ENCODE results near the gene SUMO4.

- no peak for TF ChIP-seq KDM1A (IDR thresholded peaks at IDR 0.05; ENCODE audit: low read depth)
- TF ChIP-seq CTCF (IDR thresholded peaks at IDR 0.05): no peak
- TF ChIP-seq POLR2A (IDR thresholded peaks at IDR 0.05; ENCODE audit: low read length): no peak
- no peak for TF ChIP-seq MAX (IDR thresholded peaks at IDR 0.05)
- no peak for TF ChIP-seq CBX2 (IDR thresholded peaks at IDR 0.05; ENCODE audit: borderline replicate concordance, low read depth)
- TF ChIP-seq, protein P1, sequence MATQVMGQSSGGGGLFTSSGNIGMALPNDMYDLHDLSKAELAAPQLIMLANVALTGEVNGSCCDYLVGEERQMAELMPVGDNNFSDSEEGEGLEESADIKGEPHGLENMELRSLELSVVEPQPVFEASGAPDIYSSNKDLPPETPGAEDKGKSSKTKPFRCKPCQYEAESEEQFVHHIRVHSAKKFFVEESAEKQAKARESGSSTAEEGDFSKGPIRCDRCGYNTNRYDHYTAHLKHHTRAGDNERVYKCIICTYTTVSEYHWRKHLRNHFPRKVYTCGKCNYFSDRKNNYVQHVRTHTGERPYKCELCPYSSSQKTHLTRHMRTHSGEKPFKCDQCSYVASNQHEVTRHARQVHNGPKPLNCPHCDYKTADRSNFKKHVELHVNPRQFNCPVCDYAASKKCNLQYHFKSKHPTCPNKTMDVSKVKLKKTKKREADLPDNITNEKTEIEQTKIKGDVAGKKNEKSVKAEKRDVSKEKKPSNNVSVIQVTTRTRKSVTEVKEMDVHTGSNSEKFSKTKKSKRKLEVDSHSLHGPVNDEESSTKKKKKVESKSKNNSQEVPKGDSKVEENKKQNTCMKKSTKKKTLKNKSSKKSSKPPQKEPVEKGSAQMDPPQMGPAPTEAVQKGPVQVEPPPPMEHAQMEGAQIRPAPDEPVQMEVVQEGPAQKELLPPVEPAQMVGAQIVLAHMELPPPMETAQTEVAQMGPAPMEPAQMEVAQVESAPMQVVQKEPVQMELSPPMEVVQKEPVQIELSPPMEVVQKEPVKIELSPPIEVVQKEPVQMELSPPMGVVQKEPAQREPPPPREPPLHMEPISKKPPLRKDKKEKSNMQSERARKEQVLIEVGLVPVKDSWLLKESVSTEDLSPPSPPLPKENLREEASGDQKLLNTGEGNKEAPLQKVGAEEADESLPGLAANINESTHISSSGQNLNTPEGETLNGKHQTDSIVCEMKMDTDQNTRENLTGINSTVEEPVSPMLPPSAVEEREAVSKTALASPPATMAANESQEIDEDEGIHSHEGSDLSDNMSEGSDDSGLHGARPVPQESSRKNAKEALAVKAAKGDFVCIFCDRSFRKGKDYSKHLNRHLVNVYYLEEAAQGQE (IDR thresholded peaks at IDR 0.05): no peak
These were observed at the start of gene SUMO4 for GRCh38 chr6:149400050-149400449.

Data from A549 (cell line).